HG02870 (cell line): ENCODE measurements around the gene AP3B2.
"Not testable (repeated sequence)": the region's sequence is repeated elsewhere in the genome, so short reads cannot be mapped to it uniquely, and the experiment has no call there.

ENCODE experiments used
- ATAC-seq: cut with Tn5 transposase; IDR thresholded peaks from one replicate; pipeline ENCODE4 v1.9.1; 2021; ENCODE audit warnings: mild to moderate bottlenecking, moderate library complexity; ENCODE audit not compliant: unreplicated experiment

Gene AP3B2

GRCh38 chr15:82709421-82710207 lies at the start of gene AP3B2:
Gene AP3B2 (minus strand): TSS chr15:82709875. CDS start chr15:82709706, 169 bp downstream.
- ATAC-seq: peak; percentile 93

GRCh38 chr15:82751308-82751707 lies 41.6 kb upstream of the AP3B2 start:
- ATAC-seq: no peak

- ATAC-seq: peak; percentile 32
Measured at GRCh38 chr15:82750831-82751180, 41.1 kb upstream of the AP3B2 start.

GRCh38 chr15:82749951-82750830 lies 40.5 kb upstream of the AP3B2 start:
- peak; percentile 92 for ATAC-seq

GRCh38 chr15:82748315-82748714 lies 38.6 kb upstream of the AP3B2 start:
- ATAC-seq: no peak

- ATAC-seq: no peak
Measured at GRCh38 chr15:82743810-82744209, 34.1 kb upstream of the AP3B2 start.

GRCh38 chr15:82742134-82742533 lies 32.5 kb upstream of the AP3B2 start:
- ATAC-seq: no peak

GRCh38 chr15:82739086-82739485 lies 29.4 kb upstream of the AP3B2 start:
- no peak for ATAC-seq

GRCh38 chr15:82737975-82738374 lies 28.3 kb upstream of the AP3B2 start:
- ATAC-seq: no peak

GRCh38 chr15:82731527-82731926 lies 21.9 kb upstream of the AP3B2 start:
- no peak for ATAC-seq

- ATAC-seq: no peak
Measured at GRCh38 chr15:82730022-82730530, 20.4 kb upstream of the AP3B2 start.

GRCh38 chr15:82726816-82727215 lies 17.1 kb upstream of the AP3B2 start:
- ATAC-seq: no peak

- no peak for ATAC-seq
Measured at GRCh38 chr15:82715003-82715402, 5.3 kb upstream of the AP3B2 start.

- ATAC-seq: no peak
Measured at GRCh38 chr15:82714016-82714415, 4.3 kb upstream of the AP3B2 start.

- no peak for ATAC-seq
Measured at GRCh38 chr15:82712036-82712435, 2.4 kb upstream of the AP3B2 start.

- ATAC-seq: no peak
Measured at GRCh38 chr15:82710926-82711490, 1.3 kb upstream of the AP3B2 start.

GRCh38 chr15:82710208-82710555 lies 507 bp upstream of the AP3B2 start:
- ATAC-seq: no peak

- no peak for ATAC-seq
Measured at GRCh38 chr15:82709081-82709420, 624 bp downstream of the AP3B2 start.

- not testable (repeated sequence) for ATAC-seq
Measured at GRCh38 chr15:82705856-82706255, 3.8 kb downstream of the AP3B2 start.

GRCh38 chr15:82699726-82700125 lies 9.9 kb downstream of the AP3B2 start:
- ATAC-seq: no peak

GRCh38 chr15:82698711-82699345 lies 10.8 kb downstream of the AP3B2 start:
- no peak for ATAC-seq
